Dermis microvascular lymphatic vessel endothelial cell (primary cell): ENCODE measurements around the gene MED13. TPM values are rescaled to one million over a fixed set of nuclear protein-coding genes. Genes with fewer than 3 reads are reported as not detected.
"Not testable (repeated sequence)": the region's sequence is repeated elsewhere in the genome, so short reads cannot be mapped to it uniquely, and the experiment has no call there.

Experiments
- DNase-seq, 2 donors: peaks; one replicate each; pipeline versions ENCODE4 v3.0.0 to v3.0.0-alpha.2; 2010; ENCODE audit warnings: low read depth in 2 of 2
- total RNA-seq: library from RNA; depleted of rRNA; stranded (reverse); fragments of >200 nt; gene quantifications from 2 replicates; pipeline ENCODE4 v1.2.1, GENCODE V29; 2014

The MED13 gene
- total RNA-seq, 1 donor from 2014 or later: 28.0 TPM

DNA sequence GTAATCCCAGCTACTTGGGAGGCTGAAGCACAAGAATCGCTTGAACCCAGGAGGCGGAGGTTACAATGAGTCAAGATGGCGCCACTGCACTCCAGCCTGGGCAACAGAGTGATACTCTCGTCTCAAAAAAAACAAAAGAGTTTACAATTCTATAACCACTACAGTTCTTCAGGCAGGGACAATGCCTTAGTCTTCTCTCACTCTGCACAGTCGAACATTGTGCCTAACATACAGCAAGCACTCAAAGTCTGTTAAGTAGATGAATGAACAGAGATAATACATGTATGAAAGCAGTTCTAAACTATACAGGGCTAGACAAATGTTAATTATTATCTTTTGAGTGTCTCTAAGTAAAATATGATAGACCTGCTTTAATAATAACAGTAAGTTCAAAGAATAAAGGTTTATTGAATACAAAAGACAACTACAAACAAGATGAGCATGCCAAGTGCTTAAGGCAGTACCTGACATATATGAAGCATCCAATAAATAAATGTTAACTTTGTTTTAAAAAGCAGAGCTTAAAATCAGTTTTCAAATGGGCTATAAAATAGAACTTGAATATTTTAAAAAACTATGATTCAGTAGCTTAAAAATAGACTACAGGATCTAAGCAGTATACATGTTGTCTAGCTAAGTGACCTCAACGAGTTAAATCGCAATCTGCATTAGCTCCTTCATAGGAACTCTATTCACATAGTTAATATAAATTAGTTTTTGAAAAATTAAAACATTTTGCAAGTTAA lies 156.6 kb downstream of the MED13 start:
- DNase-seq: no peak

DNA sequence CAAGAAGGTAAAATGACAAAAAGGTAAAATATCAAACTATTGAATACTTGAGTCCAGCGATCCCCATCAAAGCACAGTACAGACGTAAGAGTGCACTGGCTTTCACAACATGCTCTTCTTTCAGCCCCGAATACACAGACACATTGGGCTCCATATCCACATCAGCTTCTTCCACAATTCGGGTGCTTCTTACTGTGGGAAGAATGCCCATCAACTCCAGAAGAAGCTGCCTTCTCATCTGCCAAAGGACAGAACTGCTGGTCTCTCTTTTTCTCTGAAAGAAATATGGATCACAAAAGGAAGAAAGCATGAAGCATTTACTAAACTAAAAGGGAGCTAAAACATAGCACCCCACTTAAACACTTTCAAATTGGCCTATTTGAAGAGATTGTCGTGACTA lies 157.7 kb downstream of the MED13 start:
- DNase-seq: no peak

GRCh38 chr17:61904094-61904710 lies 160.9 kb downstream of the MED13 start:
- DNase-seq: no peak

GRCh38 chr17:61903251-61903650 lies 161.8 kb downstream of the MED13 start:
- no peak for DNase-seq

DNA sequence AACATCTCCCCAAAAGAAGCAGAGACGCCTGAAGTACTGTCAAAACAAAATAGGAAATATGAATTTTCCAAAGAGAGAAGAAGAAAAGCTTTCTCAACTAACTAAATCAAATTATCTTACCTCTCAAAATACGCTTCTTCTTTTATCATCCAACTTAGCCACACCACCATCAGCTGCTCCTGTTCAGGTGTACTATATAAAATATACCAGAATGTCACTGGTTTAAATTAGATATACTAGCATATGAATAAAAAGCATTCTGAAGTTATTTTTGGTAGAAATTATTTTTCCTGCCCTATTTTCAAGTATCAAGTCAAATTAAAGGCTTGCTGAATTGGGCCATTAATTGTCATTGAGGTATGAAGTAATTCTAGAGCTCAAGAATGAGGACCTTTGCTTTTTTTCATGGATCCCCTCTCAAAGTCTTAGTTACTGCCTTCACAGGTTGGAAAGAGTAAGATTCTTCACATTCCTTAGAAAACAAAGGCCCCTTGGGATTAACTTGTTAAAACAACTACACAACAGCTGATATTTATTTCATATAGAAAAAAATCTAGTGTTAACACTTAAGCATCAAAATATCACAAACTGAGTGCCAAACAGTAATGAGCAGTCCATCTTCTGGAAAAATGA lies 167.4 kb downstream of the MED13 start:
- DNase-seq: no peak

DNA sequence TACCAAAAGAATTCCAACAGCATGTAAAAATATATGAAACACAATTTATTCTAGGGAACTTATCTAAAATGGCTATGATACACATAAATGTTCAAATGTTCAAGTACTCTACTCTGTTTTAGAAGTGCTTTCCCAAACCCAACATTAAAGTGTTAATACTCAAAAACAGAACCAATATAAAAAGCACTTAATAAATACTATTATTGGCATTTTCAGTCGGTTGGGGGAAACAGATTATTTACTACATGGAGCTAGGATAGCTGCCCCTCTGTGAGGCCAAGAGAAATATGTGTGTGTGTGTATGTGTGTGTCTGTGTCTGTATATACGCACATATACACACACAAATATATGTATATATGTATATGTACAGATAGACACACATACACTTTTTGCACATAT lies 169.7 kb downstream of the MED13 start:
- no peak for DNase-seq

DNA sequence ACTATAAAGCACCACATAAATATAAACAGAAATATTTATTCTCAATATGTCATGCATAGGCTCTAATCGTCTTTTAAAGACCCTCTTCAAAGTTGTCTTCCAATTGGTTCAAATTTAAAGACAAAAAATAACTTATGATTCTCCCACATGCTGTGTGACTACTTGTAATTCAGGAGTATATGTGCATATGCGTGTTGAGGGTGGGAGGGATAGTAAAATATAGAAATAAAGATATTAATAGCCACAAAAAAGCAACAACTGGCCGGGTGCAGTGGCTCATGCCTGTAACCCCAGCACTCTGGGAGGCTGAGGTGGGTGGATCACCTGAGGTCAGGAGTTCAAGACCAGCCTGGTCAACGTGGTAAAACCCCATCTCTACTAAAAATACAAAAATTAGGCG lies 170.8 kb downstream of the MED13 start:
- not testable (repeated sequence) for DNase-seq

Other genes with a start within 250 kb of the MED13 start
- 3.0 and 6.4 TPM in 2 replicates for gene BRIP1, start 201.8 kb downstream of the MED13 start, total RNA-seq
- gene INTS2, start 137.3 kb downstream of the MED13 start, total RNA-seq: 14.4 and 18.0 TPM in 2 replicates